Stimulated activated CD4-positive, alpha-beta T cell treated with anti-CD3 and anti-CD28 coated beads, Interleukin-1b, Interleukin-23, amount 100 ng/mL, for 4 hours (primary cell): ENCODE results near the gene LRRN2.
"Not testable (repeated sequence)": the region's sequence is repeated elsewhere in the genome, so short reads cannot be mapped to it uniquely, and the experiment has no call there.

Experiments
- DNase-seq, 2 donors: peaks; one replicate each; pipeline ENCODE4 v3.0.0-alpha.2; 2020; ENCODE audit warnings: low read depth in 2 of 2

LRRN2 gene

GRCh38 chr1:204692841-204693356, 7.4 kb upstream of the LRRN2 start:
- no peak for DNase-seq

- DNase-seq = no peak
These were observed 6.8 kb upstream of the LRRN2 start for GRCh38 chr1:204692325-204692840.

- DNase-seq = not testable (repeated sequence)
These were observed 5.8 kb upstream of the LRRN2 start for GRCh38 chr1:204691328-204691730.

- no peak for DNase-seq
These were observed 3.2 kb upstream of the LRRN2 start for GRCh38 chr1:204688776-204689175.

DNA sequence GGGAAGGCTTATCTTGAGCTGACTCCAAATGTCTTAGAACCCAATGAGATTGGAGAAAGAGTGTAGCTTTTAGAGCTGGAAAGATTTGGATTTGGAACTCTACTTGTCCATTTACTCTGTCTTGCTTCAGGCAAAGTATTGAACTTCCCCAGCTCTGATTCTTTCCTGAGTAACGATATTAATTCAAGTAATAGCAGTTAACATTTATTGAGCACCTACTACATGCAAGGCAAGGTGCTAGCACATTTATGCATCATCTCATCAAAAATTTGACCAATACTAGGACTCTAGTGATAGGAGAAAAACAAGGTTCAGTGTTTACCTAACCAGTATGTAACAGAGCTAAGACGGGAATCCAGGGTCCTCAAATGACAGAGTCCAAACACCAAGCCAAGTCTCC, 2.5 kb upstream of the LRRN2 start:
- DNase-seq = no peak

DNA sequence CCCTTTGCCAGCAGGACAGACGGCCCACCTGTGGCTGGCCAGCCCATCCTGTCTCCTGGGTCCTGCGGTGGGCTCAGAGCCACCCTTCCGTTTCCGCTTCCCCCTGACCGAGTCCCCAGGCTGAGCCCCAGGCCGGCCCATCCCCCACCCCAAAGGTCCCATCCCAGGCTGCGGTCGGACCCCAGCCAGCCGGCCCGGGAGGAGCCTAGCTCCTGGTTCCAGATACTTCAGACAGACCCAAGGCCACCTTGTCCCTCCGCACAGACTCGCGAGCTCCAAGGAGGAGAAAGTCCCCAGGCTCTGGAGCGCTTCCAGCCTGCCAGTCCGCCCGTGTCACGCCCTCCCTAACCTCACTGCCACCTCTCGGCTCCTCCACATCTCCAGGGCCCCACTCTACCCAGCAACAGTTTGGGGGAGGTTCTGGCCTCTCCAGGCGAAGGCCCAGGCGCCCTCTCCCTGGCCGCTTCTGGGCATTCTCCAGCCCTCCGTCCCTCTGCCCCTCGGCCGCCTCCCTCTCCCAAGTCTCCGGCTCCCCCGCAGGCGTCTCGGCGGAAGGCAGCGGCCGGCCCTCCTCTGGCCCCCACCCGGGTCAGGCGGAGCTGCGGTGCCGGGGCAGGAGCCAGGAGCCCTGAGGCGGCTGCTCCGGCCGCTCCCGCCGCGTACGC, 835 bp downstream of the LRRN2 start:
- DNase-seq = no peak

DNA sequence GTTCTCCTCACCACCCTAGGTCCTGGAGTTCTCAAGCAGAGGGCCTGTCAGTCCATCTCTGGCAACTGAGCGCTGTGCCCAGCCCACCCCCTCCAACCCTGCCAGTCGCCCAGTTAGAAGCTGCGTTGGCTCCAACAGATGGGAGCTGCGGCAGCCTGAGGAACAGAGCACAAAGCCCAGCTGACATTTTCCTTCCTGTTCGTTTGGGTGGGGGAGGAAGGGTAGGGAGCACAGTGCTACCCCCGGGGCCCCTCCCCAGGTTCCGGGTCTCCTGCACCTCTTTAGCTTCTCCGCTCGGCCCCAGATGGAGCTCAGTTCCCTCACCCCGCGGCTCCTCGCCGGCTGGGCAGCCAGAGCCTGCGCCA, 1.4 kb downstream of the LRRN2 start:
- DNase-seq = no peak

DNA sequence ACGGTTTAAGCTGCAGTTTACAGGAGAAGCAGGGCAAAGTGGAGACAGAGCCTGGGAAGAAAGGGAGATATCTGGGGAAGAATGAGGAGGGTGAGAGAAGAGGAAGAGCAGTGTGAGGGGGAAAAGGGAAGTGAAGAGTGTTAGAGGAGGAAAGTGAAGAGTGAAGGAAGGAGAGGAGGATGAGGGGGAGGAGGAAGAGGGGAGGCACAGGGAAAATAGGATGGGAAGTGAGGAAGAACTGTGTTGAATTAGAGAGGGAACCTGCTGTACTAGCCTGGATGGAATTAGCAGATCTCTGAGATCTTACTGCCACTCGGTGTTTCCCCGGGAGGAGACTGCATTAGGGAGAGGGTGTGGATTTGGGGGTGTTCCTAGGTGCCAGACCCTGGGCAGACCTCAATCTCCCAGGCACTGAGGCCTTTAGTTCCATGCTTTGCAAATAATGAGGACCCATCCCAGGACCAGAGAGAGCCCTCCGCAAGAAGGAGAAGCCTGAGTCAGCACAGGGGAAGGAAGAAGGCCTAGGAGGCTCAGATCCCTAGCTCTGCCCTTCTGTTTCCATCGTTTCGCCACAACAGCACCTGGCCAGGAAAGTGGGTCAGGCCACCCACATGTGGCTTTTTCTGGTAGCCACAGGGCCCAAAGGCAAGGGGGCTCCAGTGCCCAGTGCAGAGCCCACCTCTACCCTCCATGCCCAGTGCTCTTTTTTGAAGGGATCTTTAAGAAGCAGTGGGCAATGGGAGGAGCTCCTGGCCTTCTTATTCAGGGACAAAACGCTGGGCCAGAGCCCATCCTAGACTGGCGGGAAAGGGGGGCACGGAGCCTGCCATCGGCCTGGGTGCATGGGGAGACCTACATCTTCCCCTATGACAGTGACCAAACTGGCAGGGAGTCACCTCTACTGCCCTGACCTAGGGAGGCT, 2.0 kb downstream of the LRRN2 start:
- no peak for DNase-seq

GRCh38 chr1:204680461-204680860, 5.1 kb downstream of the LRRN2 start:
- no peak for DNase-seq

DNA sequence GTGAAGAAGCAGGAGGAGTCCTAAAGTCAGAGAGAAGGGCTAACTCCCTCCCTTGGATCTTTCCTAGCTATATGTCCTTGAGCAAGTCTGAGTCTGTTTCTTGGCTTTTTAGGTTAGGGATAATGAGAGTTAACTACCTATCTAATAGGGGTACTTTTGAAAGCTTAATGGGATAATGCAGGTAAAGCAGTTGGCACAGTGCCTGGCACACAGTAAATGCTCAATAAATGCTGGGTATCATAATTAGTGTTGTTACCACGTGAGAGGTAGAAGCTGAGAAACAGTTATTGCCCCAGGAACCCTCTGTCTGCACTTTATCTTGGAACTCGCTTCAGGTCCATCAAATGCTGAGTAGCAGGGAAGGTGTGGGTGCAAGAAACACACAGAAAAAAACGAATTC, 5.5 kb downstream of the LRRN2 start:
- no peak for DNase-seq

DNA sequence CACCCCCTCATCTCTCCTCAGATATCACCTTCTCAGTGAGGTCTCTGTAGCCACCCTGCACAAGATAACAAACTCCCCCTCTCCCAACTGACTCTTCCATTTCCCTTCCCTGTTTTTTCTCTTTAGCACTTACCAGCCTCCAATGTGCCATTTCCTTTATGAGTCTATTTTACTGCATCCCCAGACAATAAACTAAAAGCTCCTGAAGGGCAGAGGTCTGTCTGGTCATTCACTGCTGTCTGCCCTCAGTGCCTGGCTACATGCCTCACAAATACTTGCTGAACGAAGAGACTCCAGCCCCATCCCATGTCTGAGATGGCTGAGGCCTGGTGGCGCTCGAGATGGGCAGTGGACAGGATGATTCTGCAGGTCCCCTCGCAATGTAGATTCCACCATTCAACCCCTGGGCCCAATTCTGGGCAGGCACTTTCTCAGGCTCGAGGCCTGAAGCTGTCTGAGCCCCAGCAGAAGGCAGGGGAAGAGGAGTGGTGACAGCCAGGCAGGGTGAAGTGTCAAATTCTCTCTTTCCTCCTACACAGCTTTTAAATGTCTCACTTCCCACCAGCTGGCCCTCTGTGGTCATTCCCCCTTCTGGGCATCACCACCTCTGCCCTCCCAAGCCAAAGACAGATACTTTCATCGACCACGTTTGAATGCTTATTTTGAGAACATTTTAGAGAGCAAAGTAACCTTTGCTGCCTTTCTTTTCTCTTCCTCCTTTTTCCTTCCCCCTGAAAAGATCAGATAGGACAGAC, 6.6 kb downstream of the LRRN2 start:
- DNase-seq = no peak

GRCh38 chr1:204677864-204678263, 7.7 kb downstream of the LRRN2 start:
- DNase-seq = no peak

GRCh38 chr1:204676043-204676442, 9.5 kb downstream of the LRRN2 start:
- no peak for DNase-seq

DNA sequence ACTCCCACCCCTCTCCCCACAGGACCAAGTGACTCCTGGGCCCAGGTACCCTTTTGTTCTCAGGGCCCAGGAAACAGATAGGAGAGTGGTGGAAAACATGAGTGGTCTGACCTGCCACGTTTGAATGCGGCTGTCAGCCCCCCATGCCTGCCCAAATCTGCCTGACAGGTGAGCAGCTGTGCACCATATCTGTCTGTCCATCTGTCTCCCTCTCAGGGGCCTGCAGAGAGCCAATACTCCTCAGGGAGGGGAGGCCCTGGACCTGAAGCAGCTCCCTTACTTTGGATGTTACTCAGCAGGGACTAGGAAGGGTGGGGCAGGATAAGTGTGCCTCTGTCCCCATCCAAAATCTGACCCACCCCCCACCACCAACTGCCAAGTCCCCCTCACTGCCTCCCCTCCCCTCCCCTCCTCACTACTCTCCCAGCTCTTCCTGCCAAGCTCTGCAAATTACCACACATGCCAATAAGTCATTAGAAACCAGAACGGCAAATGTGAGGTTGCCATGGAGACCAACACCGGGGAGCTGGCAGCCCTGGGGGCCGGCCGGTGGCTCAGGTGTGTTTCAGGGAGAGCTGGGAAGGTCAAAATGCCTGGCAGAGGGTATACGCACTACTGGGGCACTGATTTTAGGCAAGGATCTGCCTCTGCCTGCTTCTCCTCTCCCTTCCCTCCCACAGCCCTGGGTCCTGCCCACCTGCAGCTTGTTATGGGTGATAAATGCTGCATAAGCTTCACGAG, 11.5 kb downstream of the LRRN2 start:
- DNase-seq = no peak

GRCh38 chr1:204673209-204673608, 12.3 kb downstream of the LRRN2 start:
- DNase-seq = no peak

DNA sequence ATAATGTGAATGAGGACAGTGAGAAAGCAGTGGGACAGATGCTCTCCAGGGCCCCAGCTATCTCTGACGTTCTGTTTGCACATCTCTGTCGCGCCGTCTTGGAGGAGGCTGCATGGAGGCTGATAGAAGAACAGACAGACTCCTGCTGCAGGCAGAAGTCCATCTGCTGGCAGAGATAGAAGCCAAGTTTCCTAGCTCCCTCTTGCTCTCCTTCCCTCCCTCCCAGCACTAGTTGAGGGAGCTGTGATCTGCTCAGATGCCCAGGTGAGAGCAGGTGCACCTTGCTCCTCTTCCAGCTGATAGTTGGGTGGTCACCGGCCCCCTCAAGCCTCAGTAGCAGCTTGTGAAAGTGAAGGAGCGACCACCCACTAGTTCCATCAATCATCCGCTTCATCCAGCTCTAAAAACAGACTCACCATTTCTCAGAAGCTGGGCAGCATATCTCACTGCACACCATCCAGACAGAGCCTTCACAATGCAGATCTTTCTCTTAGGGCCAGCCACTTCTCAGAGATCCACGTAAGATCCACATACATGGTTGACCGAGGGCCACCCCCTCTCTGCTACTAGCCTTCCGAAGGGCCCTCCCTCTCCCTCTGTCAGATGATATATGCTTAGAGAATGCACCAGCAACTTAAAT, 12.9 kb downstream of the LRRN2 start:
- no peak for DNase-seq

DNA sequence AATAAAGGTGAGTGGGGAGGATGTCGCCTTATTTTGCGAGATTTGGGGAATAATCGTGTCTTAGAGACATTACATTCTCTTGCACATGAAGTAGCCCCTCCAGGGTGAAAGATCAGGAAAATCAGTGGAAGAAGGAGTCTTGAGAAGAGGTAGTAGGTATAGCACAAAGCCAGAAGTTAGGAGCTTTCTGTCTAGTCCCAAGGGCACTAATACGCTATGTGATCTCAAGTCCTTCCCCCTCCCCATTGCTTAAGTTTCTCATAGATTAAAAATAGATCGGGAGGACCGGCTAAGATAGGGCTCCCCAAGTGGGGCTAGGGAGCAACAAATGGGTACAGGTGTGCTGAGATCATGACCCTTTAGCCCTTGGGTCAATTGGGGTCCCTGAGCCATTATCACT, 13.5 kb downstream of the LRRN2 start:
- no peak for DNase-seq

- DNase-seq = no peak
These were observed 15.2 kb downstream of the LRRN2 start for GRCh38 chr1:204670152-204670927.

DNA sequence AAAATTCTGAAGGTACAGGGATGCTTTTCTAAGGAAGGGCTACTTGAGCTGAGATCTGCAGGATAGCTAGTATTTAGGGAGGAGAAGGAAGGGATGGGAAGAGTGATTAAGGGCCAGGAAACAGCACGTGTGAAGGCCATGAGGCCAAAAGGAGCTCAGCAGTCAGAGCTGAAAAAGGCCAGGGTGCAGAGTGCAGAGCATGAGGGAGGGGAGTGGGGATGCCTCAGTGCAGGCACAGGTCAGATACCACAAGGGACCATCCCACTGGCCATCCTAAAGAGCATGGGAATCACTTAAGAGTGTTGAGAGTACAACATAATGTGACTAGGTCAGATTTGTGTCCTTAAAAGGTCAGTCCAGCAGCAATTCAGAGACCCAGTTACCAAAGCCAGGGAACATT, 16.0 kb downstream of the LRRN2 start:
- no peak for DNase-seq

DNA sequence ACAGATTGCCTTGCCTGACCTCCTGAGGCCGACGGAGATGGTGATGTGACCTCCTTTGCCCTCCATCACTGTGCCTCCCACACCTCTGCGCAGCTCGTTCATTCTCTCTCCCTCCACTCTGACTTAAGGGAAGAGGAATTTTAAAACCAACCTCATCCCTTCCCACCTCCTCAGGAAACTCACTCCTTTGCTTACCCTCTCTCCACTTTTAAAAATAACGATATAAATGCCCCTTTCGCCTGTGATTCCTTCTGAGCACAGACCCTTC, 21.2 kb downstream of the LRRN2 start:
- DNase-seq = no peak
